Subcutaneous adipose tissue (tissue), 4 donors: ENCODE results near the gene HERPUD1. TPM values are rescaled to one million over a fixed set of nuclear protein-coding genes. Genes with fewer than 3 reads are reported as not detected.

Experiments used
- CTCF ChIP-seq: fragments of 450-650 bp; IDR thresholded peaks from one replicate; pipeline ENCODE4 v1.5.1; 2016; ENCODE audit warnings: low read depth, mild to moderate bottlenecking, control low read depth, antibody characterized with exemption, moderate library complexity
- total RNA-seq, 4 donors: library from RNA; depleted of rRNA; stranded (reverse); fragments of >200 nt; gene quantifications; one replicate each; pipeline ENCODE4 v1.1.0, GENCODE V29; 2016

Gene HERPUD1, protein sequence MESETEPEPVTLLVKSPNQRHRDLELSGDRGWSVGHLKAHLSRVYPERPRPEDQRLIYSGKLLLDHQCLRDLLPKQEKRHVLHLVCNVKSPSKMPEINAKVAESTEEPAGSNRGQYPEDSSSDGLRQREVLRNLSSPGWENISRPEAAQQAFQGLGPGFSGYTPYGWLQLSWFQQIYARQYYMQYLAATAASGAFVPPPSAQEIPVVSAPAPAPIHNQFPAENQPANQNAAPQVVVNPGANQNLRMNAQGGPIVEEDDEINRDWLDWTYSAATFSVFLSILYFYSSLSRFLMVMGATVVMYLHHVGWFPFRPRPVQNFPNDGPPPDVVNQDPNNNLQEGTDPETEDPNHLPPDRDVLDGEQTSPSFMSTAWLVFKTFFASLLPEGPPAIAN
- 100 to 1,000 TPM; 134 to 230 (median 170) TPM for total RNA-seq

DNA sequence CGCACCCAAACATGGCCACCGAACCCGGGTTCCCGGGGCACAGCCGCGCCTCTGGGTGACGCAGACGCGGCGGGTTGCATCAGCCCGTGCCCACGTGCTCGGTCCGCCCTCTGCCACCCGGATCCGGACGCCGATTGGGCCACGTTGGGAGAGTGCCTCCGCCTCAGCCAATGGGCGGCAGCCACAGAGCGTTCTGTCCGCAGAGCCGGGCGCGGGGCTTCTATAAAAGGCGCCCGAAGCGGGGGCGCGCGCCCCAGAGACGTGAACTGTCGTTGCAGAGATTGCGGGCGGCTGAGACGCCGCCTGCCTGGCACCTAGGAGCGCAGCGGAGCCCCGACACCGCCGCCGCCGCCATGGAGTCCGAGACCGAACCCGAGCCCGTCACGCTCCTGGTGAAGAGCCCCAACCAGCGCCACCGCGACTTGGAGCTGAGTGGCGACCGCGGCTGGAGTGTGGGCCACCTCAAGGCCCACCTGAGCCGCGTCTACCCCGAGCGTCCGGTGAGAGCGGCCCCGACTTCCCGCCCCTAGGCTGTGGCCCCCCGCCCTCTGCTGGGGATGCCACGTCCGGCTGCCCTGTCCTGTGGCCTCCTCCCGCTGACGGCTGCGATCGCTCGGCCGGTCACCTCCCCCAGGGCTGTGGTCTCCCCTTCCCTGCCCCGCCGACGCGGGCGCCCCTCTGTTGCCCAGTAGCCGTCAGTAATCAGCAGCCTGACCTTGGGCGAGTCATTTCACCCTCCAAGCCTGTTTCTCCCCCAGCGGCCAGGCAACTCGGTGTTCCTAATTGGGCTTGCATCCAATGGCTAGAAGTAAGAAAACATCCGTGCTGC lies at the start of gene HERPUD1:
Gene HERPUD1 (plus strand): TSS at position 251 of the 829 bp plus-strand sequence. CDS start 103 bp downstream, at position 354.
- TF ChIP-seq CTCF = no peak

- TF ChIP-seq CTCF = no peak
These were observed 48.4 kb upstream of the HERPUD1 start for GRCh38 chr16:56883586-56883985.

DNA sequence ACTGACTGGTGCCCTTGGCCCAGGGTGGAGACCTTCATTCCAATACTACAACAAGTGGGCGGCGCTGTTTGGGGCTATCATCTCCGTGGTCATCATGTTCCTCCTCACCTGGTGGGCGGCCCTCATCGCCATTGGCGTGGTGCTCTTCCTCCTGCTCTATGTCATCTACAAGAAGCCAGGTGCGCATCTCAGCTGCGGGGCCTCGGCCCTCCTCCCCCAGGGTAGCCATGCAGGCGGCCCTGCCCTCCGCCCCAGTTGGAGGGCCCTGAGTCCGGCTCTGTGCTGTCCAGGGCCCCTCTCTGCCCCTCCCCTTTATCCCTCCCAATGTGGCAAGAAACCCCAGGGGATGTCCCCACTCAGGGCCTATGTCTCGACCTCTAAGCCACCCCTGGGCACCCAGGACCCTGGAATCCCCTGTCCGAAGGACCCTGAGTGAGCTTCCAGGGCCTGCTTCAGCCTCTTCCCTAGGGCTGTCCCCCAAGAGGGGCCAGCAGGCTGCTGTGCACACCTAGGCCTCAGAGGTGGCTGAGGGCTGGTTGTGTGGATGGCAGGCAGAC lies 47.8 kb upstream of the HERPUD1 start:
- no peak for TF ChIP-seq CTCF

GRCh38 chr16:56885446-56886162 lies 46.3 kb upstream of the HERPUD1 start:
- TF ChIP-seq CTCF = no peak

DNA sequence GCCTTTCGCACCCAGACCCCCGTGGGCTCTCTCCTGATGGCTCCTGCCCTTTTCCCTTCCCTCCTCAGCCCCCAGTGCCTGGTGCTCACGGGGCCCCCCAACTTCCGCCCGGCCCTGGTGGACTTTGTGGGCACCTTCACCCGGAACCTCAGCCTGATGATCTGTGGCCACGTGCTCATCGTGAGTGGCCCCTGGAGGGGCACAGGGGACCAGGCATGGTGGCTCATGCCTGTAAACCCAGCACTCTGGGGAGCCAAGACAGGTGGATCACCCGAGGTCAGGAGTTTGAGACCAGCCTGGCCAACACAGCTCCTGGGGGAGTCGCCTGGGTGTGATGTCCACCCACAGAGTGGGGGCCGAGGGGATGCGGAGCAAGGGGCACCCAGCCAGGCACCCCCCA lies 45.6 kb upstream of the HERPUD1 start:
- no peak for TF ChIP-seq CTCF

- no peak for TF ChIP-seq CTCF
These were observed 45.1 kb upstream of the HERPUD1 start for GRCh38 chr16:56886826-56887225.
